Mesendoderm (in vitro differentiated cells): ENCODE results near the gene SMARCA1.

Experiments
- DNase-seq: peaks from one replicate; pipeline ENCODE4 v3.0.0; 2013
- H2AK5ac ChIP-seq: 2 replicates; pipeline ENCODE4 v1.6.1; 2013; ENCODE audit warnings: low read length, inconsistent platforms
- H2BK120ac ChIP-seq: 2 replicates; pipeline ENCODE4 v1.6.1; 2013; ENCODE audit warnings: low read depth, mild to moderate bottlenecking, low read length, moderate library complexity, mixed read lengths
- H2BK15ac ChIP-seq: replicated peaks from 2 replicates; pipeline ENCODE4 v1.6.1; 2013; ENCODE audit warnings: low read depth, mild to moderate bottlenecking, moderate library complexity
- H2BK5ac ChIP-seq: 2 replicates; pipeline ENCODE4 v1.6.1; 2013; ENCODE audit warnings: low read length, inconsistent platforms
- H3K18ac ChIP-seq: 2 replicates; pipeline ENCODE4 v1.6.1; 2013; ENCODE audit warnings: mild to moderate bottlenecking, low read length, mixed read lengths
- H3K23ac ChIP-seq: one replicate; pipeline ENCODE4 v1.6.1; 2013; ENCODE audit warnings: low read length
- H3K27ac ChIP-seq: 2 replicates; pipeline ENCODE4 v1.5.1; 2013; ENCODE audit warnings: low read depth, mild to moderate bottlenecking, inconsistent platforms, low read length, moderate library complexity
- H3K27me3 ChIP-seq: 2 replicates; pipeline ENCODE4 v1.6.1; 2013; ENCODE audit warnings: low read length, control low read depth, mild to moderate bottlenecking, inconsistent platforms; ENCODE audit not compliant: insufficient read depth, poor library complexity
- H3K36me3 ChIP-seq: 2 replicates; pipeline ENCODE4 v1.6.1; 2013; ENCODE audit warnings: low read length, inconsistent platforms; ENCODE audit not compliant: control insufficient read depth, insufficient read depth
- H3K4ac ChIP-seq: one replicate; pipeline ENCODE4 v1.6.1; 2013; ENCODE audit warnings: low read depth, mild to moderate bottlenecking, low read length, moderate library complexity
- H3K4me1 ChIP-seq: 2 replicates; pipeline ENCODE4 v1.6.1; 2013; ENCODE audit warnings: low read depth, low read length, inconsistent platforms; ENCODE audit not compliant: control insufficient read depth
- H3K4me2 ChIP-seq: 2 replicates; pipeline ENCODE4 v1.6.1; 2013; ENCODE audit warnings: low read length
- H3K4me3 ChIP-seq: 2 replicates; pipeline ENCODE4 v1.5.1; 2013; ENCODE audit warnings: mild to moderate bottlenecking, low read length
- H3K56ac ChIP-seq: one replicate; pipeline ENCODE4 v1.6.1; 2013; ENCODE audit warnings: low read length
- H3K79me1 ChIP-seq: 2 replicates; pipeline ENCODE4 v1.6.1; 2013; ENCODE audit warnings: low read length, inconsistent platforms
- H3K79me2 ChIP-seq: 2 replicates; pipeline ENCODE4 v1.6.1; 2013; ENCODE audit warnings: mild to moderate bottlenecking, low read length; ENCODE audit not compliant: control insufficient read depth, insufficient read depth
- H3K9ac ChIP-seq: 2 replicates; pipeline ENCODE4 v1.6.1; 2013; ENCODE audit warnings: low read length, inconsistent platforms
- H4K5ac ChIP-seq: one replicate; pipeline ENCODE4 v1.6.1; 2013; ENCODE audit warnings: low read length
- H4K8ac ChIP-seq: one replicate; pipeline ENCODE4 v1.6.1; 2013; ENCODE audit warnings: low read depth, mild to moderate bottlenecking, control low read depth, low read length, moderate library complexity
- WGBS: extraction: QIAGEN DNeasy Blood & Tissue Kit; methylation state at CpG from one replicate; pipeline ENCODE4 v1.1.7; 2013; ENCODE audit warnings: low lambda C conversion rate, missing lambda C conversion rate; ENCODE audit not compliant: insufficient coverage; ENCODE audit errors: extremely low coverage; 5-methylcytosine and 5-hydroxymethylcytosine counted together

SMARCA1 gene

DNA sequence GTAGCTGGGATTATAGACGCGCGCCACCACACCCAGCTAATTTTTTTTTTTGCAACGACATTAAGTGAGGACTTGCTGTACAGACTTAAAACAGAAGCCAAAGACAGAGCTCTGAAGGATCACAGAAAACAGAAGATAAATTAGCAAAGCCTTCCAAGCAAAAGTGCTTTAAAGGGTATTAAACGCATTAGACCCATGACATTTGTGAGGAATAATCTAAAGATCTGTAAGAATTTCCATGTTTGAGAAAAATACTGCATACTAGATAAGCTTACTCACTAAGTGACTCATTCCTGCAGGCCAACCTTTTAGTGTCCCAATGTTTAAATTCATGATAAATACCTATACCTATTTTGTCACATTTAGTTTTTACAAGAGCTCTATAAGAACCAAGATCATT, 27.4 kb downstream of the SMARCA1 start:
- H3K56ac ChIP-seq = no peak overlapping the region
- H2BK15ac ChIP-seq = no peak overlapping the region
- no peaks in the 10 kb centered on the region for H3K27me3 ChIP-seq
- no peaks in the 10 kb centered on the region for H3K79me1 ChIP-seq
- no peak overlapping the region for H3K23ac ChIP-seq
- no peak overlapping the region for H3K9ac ChIP-seq
- WGBS = no CpG with 5 or more reads among the region's 5 CpGs
- H4K8ac ChIP-seq = no peak overlapping the region
- no peak overlapping the region for H3K4me3 ChIP-seq
- H2BK5ac ChIP-seq = no peak overlapping the region
- DNase-seq = no peak
- H3K27ac ChIP-seq = no peak overlapping the region
- H3K18ac ChIP-seq = no peak overlapping the region
- H3K4me2 ChIP-seq = no peak overlapping the region
- H3K4ac ChIP-seq = no peak overlapping the region
- H2AK5ac ChIP-seq = no peak overlapping the region
- no peak overlapping the region for H2BK120ac ChIP-seq
- H3K36me3 ChIP-seq = peaks cover 1% of the 10 kb centered on the region
- no peak overlapping the region for H4K5ac ChIP-seq
- H3K79me2 ChIP-seq = no peaks in the 10 kb centered on the region
- H3K4me1 ChIP-seq = no peaks in the 10 kb centered on the region

- WGBS = no CpG with 5 or more reads among the region's 2 CpGs
- DNase-seq = no peak
- Histone ChIP-seq H3K56ac (no peak overlapping the region), H3K4me3 (no peak overlapping the region), H3K36me3 (peaks cover 1% of the 10 kb centered on the region), H2AK5ac (no peak overlapping the region), H3K4me2 (no peak overlapping the region), H4K8ac (no peak overlapping the region), H3K9ac (no peak overlapping the region), H3K27ac (no peak overlapping the region), H3K4me1 (no peaks in the 10 kb centered on the region), H3K23ac (no peak overlapping the region), H2BK5ac (no peak overlapping the region), H2BK15ac (no peak overlapping the region), H3K79me2 (no peaks in the 10 kb centered on the region), H2BK120ac (no peak overlapping the region), H3K27me3 (no peaks in the 10 kb centered on the region), H3K79me1 (no peaks in the 10 kb centered on the region), H3K4ac (no peak overlapping the region), H3K18ac (no peak overlapping the region), H4K5ac (no peak overlapping the region)
Observed at GRCh38 chrX:129494887-129495286, 28.4 kb downstream of the SMARCA1 start.

- Histone ChIP-seq H3K9ac (no peak overlapping the region), H3K4me3 (no peak overlapping the region), H3K36me3 (peaks cover 1% of the 10 kb centered on the region), H3K4me2 (no peak overlapping the region), H3K23ac (no peak overlapping the region), H2BK15ac (no peak overlapping the region), H2BK5ac (no peak overlapping the region), H3K27me3 (no peaks in the 10 kb centered on the region), H3K4me1 (no peaks in the 10 kb centered on the region), H2AK5ac (no peak overlapping the region), H4K8ac (no peak overlapping the region), H4K5ac (no peak overlapping the region), H3K4ac (no peak overlapping the region), H2BK120ac (no peak overlapping the region), H3K56ac (no peak overlapping the region), H3K18ac (no peak overlapping the region), H3K79me2 (no peaks in the 10 kb centered on the region), H3K27ac (no peak overlapping the region), H3K79me1 (no peaks in the 10 kb centered on the region)
- no peak for DNase-seq
- WGBS = no CpG with 5 or more reads among the region's 4 CpGs
Observed at GRCh38 chrX:129493643-129494042, 29.6 kb downstream of the SMARCA1 start.

GRCh38 chrX:129490330-129490729, 33.0 kb downstream of the SMARCA1 start:
- Histone ChIP-seq H2BK15ac (no peak overlapping the region), H2BK120ac (no peak overlapping the region), H3K18ac (no peak overlapping the region), H3K36me3 (peaks cover 1% of the 10 kb centered on the region), H2BK5ac (no peak overlapping the region), H3K9ac (no peak overlapping the region), H3K4ac (no peak overlapping the region), H3K4me3 (no peak overlapping the region), H4K8ac (no peak overlapping the region), H3K4me1 (no peaks in the 10 kb centered on the region), H3K4me2 (no peak overlapping the region), H3K79me2 (no peaks in the 10 kb centered on the region), H2AK5ac (no peak overlapping the region), H3K27me3 (no peaks in the 10 kb centered on the region), H3K79me1 (no peaks in the 10 kb centered on the region), H3K27ac (no peak overlapping the region), H3K23ac (no peak overlapping the region), H4K5ac (no peak overlapping the region), H3K56ac (no peak overlapping the region)
- DNase-seq = no peak
- no CpG with 5 or more reads among the region's 2 CpGs for WGBS

DNA sequence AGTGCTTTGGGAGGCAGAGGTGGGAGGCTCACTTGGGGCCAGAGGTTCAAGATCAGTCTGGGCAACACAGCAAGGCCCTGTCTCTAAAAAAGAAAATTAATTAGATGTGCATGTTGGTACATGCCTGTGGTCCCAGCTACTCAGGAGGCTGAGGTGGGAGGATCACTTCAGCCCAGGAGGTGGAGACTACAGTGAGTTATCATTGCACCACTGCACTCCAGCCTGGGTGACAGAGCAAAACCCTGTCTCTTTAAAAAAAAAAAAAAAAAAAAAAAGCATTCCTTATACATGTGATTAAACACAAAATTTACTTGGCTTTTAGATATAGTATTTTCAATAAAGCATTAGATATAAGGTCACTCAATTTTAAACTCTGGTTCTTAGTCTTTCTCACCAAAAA, 34.9 kb downstream of the SMARCA1 start:
- H2BK15ac ChIP-seq = no peak overlapping the region
- H4K5ac ChIP-seq = no peak overlapping the region
- H3K27ac ChIP-seq = no peak overlapping the region
- H3K27me3 ChIP-seq = no peaks in the 10 kb centered on the region
- H4K8ac ChIP-seq = no peak overlapping the region
- H3K4me2 ChIP-seq = no peak overlapping the region
- DNase-seq = no peak
- no peak overlapping the region for H3K4ac ChIP-seq
- H3K56ac ChIP-seq = no peak overlapping the region
- H3K4me3 ChIP-seq = no peak overlapping the region
- no peak overlapping the region for H2BK120ac ChIP-seq
- peaks cover under 1% of the 10 kb centered on the region for H3K36me3 ChIP-seq
- no peak overlapping the region for H3K18ac ChIP-seq
- no peak overlapping the region for H3K23ac ChIP-seq
- no peaks in the 10 kb centered on the region for H3K79me2 ChIP-seq
- no peak overlapping the region for H3K9ac ChIP-seq
- no peaks in the 10 kb centered on the region for H3K79me1 ChIP-seq
- H2BK5ac ChIP-seq = no peak overlapping the region
- no peaks in the 10 kb centered on the region for H3K4me1 ChIP-seq
- no peak overlapping the region for H2AK5ac ChIP-seq

DNA sequence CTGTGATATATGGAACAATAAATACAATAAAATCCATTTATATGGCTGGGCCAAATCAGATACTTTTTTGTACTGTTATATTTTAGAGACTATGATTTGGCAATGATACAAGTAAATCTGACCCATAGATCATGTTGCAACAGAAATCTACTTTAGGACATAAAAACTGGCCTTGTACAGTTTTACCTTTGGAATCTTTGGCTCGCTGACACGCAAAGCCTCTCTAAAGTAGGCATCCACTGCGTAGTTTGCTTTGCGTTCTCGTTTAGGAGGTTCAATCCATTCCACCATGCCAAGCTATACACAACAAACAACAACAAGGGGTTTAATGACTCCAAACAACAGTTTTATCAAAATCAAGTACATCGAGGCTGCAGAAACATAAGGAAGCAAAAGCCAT, 42.4 kb downstream of the SMARCA1 start:
- H3K4me1 ChIP-seq = no peaks in the 10 kb centered on the region
- no peak overlapping the region for H4K5ac ChIP-seq
- no peak overlapping the region for H3K4me2 ChIP-seq
- no peaks in the 10 kb centered on the region for H3K79me1 ChIP-seq
- H4K8ac ChIP-seq = no peak overlapping the region
- no peak overlapping the region for H3K56ac ChIP-seq
- H3K36me3 ChIP-seq = no peaks in the 10 kb centered on the region
- H2AK5ac ChIP-seq = no peak overlapping the region
- no peak overlapping the region for H3K9ac ChIP-seq
- no peak for DNase-seq
- no peak overlapping the region for H3K27ac ChIP-seq
- no peaks in the 10 kb centered on the region for H3K79me2 ChIP-seq
- no CpG with 5 or more reads among the region's 6 CpGs for WGBS
- H3K18ac ChIP-seq = no peak overlapping the region
- no peak overlapping the region for H2BK120ac ChIP-seq
- no peak overlapping the region for H3K23ac ChIP-seq
- H3K4me3 ChIP-seq = no peak overlapping the region
- H3K4ac ChIP-seq = no peak overlapping the region
- no peak overlapping the region for H2BK15ac ChIP-seq
- H3K27me3 ChIP-seq = no peaks in the 10 kb centered on the region
- no peak overlapping the region for H2BK5ac ChIP-seq
